ENCODE data around the gene PPP2R5D. TPM values are rescaled to one million over a fixed set of nuclear protein-coding genes. Genes with fewer than 3 reads are reported as not detected.
A peak's percentile ranks its signal among the peaks of the same experiment; 100 is the strongest.

Gene PPP2R5D
- total RNA-seq: 24.5 TPM
- long read RNA-seq, transcript PPP2R5D-208 (16 exons, 3,044 nt): major isoform, 8 of 33 reads
- long read RNA-seq, partial matches to known transcripts: 25 of 33 reads
- long read RNA-seq, other reads (novel, unspliced or antisense): 0 of 33 reads

DNA sequence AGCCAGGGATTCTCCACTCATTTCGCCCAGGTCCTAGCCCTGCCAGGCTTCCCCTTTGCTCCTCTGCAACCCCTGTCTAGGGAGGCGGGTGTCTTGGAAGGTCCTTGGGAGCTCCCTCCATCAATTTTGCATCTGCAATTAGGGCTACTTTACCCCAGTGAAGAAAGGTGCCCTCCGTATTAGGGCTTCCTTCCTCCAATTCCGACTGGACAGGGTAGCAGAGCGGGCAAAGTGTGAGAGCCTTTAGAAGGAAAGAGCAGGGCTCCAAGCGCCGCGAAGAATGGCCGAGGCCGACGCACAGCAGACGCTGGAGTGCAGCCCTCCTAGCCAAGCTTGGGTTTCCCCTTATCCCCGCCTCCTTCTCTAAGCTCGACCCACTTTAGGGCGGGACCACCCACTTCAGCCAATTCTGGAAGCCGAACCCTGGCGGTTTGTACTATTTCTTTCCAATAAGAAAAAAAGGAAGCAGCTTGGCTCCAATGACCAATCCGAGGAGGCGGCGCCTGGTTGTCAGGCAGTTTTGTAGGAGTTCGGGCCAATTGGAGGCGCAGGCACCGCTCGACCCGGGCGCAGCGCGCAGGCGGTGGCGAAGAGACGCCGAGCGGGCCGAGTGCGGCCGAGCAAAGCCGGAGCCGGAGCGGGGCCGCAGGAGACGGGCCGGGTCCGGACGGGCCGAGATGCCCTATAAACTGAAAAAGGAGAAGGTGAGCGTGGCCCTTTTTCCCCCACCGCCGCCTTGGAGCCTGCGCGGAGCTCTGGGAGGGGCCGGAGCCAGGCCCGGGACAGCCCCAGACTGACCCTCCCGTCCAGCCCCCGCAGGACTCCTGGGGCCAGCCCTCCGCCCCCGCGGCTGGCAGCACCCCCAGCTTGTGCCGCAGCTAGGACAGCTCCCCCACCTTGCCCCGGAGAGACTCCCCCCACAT is at the start of gene PPP2R5D:
Gene PPP2R5D (plus strand): TSS at position 570 of the 923 bp plus-strand sequence. CDS start 108 bp downstream, at position 678.
- H3K4me1 ChIP-seq: peaks cover 50% of the 10 kb centered on the region
- ATAC-seq (peak; percentile 97 to 98), DNase-seq (peak; percentile 98)
- TF ChIP-seq, protein P1, sequence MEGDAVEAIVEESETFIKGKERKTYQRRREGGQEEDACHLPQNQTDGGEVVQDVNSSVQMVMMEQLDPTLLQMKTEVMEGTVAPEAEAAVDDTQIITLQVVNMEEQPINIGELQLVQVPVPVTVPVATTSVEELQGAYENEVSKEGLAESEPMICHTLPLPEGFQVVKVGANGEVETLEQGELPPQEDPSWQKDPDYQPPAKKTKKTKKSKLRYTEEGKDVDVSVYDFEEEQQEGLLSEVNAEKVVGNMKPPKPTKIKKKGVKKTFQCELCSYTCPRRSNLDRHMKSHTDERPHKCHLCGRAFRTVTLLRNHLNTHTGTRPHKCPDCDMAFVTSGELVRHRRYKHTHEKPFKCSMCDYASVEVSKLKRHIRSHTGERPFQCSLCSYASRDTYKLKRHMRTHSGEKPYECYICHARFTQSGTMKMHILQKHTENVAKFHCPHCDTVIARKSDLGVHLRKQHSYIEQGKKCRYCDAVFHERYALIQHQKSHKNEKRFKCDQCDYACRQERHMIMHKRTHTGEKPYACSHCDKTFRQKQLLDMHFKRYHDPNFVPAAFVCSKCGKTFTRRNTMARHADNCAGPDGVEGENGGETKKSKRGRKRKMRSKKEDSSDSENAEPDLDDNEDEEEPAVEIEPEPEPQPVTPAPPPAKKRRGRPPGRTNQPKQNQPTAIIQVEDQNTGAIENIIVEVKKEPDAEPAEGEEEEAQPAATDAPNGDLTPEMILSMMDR (IDR thresholded peaks at IDR 0.05): no peak
- H3K4me3 ChIP-seq: peak within 1 kb of the TSS; percentile 94
- intact Hi-C loops (cut with DNase I): no loop called here
- no peaks in the 10 kb centered on the region for H3K27me3 ChIP-seq (ENCODE audit: low read depth)
- peak within 1 kb of the TSS; percentile 84 for H3K27ac ChIP-seq
- H3K36me3 ChIP-seq: peaks cover 8% of the 10 kb centered on the region
- no peaks in the 10 kb centered on the region for H3K9me3 ChIP-seq

DNA sequence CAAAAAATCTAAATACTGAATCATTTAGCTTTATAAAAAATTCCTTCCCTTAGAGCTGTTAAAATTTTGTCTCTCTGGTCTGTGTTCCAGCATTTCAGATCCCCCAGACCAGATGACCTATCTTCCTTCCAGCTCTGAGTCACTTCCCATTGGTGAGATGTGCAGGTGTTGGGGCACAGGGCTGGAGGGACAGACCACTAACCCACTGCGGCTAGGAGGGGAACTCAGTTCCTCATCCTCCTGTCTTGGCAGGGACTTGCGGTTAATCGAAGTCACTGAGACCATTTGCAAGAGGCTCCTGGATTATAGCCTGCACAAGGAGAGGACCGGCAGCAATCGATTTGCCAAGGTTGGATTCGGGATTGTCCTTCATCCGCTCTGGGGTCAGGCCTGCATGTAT is 49.0 kb upstream of the PPP2R5D start:
- peaks cover 39% of the 10 kb centered on the region for H3K4me1 ChIP-seq
- TF ChIP-seq, protein P1 (IDR thresholded peaks at IDR 0.05): no peak
- no peak overlapping the region for H3K4me3 ChIP-seq
- no peaks in the 10 kb centered on the region for H3K27me3 ChIP-seq (ENCODE audit: low read depth)
- no peak overlapping the region for H3K27ac ChIP-seq
- ATAC-seq (no peak), DNase-seq (no peak)
- intact Hi-C loops (cut with DNase I): no loop called here
- H3K9me3 ChIP-seq: no peaks in the 10 kb centered on the region
- peaks cover 74% of the 10 kb centered on the region for H3K36me3 ChIP-seq

DNA sequence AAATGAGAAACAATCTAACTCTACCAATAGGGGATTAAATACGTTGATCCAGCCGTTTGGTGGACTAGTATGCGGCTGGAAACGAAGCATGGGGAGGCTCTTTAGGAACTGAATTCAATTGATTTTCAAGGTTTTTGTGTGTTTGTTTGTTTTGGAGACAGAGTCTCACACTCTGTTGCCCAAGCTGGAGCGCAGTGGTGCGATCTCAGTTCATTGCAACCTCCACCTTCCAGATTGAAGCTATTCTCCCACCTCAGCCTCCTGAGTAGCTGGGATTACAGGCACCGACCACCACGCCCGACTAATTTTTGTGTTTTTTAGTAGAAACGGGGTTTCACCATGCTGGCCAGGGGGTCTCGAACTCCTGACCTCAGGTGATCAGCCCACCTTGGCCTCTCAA is 48.0 kb upstream of the PPP2R5D start:
- DNase-seq (no peak), ATAC-seq (no peak)
- Histone ChIP-seq H3K4me1 (peaks cover 28% of the 10 kb centered on the region), H3K4me3 (no peak overlapping the region), H3K9me3 (no peaks in the 10 kb centered on the region), H3K27ac (no peak overlapping the region), H3K36me3 (peaks cover 79% of the 10 kb centered on the region), H3K27me3 (ENCODE audit: low read depth) (no peaks in the 10 kb centered on the region)
- intact Hi-C loops (cut with DNase I): no loop called here
- TF ChIP-seq, protein P1 (IDR thresholded peaks at IDR 0.05): no peak

DNA sequence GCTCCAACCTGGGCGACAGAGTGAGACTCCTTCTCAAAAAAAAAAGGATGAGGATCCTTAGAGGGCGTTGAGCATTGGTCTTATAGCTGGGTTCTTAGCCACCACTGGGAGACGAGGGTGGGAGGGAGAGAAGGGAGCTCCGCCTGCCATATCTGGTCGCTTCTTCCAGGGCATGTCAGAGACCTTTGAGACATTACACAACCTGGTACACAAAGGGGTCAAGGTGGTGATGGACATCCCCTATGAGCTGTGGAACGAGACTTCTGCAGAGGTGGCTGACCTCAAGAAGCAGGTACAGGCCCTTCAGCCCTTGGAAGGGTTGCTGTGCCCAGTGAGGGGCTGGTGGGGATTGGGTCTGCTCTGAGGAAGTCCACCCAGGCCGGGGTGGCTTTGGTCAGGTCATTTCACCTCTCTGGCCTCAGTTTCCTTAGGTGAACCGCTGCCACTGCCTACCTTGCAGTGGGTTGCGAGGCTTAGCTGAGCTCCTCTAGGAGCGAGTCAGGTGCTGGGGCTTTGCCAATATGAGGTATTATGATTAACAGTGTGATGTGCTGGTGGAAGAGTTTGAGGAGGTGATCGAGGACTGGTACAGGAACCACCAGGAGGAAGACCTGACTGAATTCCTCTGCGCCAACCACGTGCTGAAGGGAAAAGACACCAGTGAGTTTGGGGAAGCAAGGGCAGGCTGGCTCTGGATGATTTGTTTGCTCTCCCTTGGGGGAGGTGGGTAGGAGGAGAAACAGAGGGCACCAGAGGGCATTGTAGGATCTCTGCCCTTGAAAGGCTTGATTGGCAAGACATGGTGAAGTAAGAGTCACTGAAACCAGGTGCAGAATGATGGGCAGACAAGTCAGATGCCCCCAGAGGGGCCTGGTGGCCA is 46.6 kb upstream of the PPP2R5D start:
- H3K36me3 ChIP-seq: peaks cover 68% of the 10 kb centered on the region

DNA sequence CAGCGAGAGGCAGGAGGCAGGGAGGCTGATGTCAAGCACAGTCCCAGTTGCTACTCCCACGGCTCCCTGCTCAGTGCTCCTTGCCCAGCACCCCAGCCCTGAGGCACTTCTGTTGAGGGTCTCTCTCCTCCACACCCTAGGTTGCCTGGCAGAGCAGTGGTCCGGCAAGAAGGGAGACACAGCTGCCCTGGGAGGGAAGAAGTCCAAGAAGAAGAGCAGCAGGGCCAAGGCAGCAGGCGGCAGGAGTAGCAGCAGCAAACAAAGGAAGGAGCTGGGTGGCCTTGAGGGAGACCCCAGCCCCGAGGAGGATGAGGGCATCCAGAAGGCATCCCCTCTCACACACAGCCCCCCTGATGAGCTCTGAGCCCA is 46.0 kb upstream of the PPP2R5D start:
- Histone ChIP-seq H3K36me3 (peaks cover 70% of the 10 kb centered on the region), H3K4me1 (peaks cover 8% of the 10 kb centered on the region), H3K27ac (no peak overlapping the region), H3K9me3 (no peaks in the 10 kb centered on the region), H3K4me3 (no peak overlapping the region), H3K27me3 (ENCODE audit: low read depth) (no peaks in the 10 kb centered on the region)
- intact Hi-C loops (cut with DNase I): no loop called here
- DNase-seq (no peak), ATAC-seq (no peak)
- TF ChIP-seq, protein P1 (IDR thresholded peaks at IDR 0.05): no peak

More for the DNA sequence above, 46.6 kb upstream of the PPP2R5D start:
- Histone ChIP-seq H3K27me3 (ENCODE audit: low read depth) (no peaks in the 10 kb centered on the region), H3K4me1 (peaks cover 14% of the 10 kb centered on the region), H3K9me3 (no peaks in the 10 kb centered on the region), H3K4me3 (no peak overlapping the region), H3K27ac (no peak overlapping the region)
- no peak for DNase-seq
- intact Hi-C loops (cut with DNase I): no loop called here
- no peak for ATAC-seq
- TF ChIP-seq, protein P1 (IDR thresholded peaks at IDR 0.05): no peak
